HG02885 (cell line): ENCODE results near the gene C1orf56.

Experiments used
- ATAC-seq: cut with Tn5 transposase; IDR thresholded peaks from one replicate; pipeline ENCODE4 v1.9.1; 2021; ENCODE audit warnings: mild to moderate bottlenecking; ENCODE audit not compliant: unreplicated experiment, poor library complexity

Gene C1orf56

DNA sequence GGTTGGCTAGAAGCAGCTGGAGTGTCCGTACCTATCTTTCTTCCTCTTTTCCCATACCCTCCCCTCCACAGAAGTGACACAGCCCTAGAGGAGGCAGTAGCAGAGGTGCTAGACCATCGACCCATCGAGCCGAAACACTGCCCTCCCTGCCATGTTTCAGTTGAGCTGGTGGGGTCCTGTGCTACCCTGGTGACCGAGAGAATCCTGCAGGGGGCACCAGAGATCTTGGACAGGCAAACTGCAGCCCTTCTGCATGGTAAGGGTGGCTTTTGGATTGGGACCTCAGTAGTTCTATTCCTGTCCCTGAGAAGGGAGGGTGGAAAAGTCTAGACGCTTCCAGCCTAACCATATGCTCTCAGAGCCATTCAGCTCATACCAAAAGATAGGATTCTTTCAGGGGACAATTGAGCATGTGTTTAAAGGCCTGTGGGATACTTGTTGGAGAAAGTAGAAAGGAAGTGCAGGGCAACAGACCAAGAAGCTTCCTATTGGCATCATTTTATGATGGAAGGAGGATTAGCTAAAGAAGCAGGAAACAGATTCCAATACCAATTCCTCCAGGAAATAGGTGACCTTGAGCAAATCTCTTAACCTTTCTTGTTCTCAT lies 22.9 kb upstream of the C1orf56 start:
- ATAC-seq: no peak

DNA sequence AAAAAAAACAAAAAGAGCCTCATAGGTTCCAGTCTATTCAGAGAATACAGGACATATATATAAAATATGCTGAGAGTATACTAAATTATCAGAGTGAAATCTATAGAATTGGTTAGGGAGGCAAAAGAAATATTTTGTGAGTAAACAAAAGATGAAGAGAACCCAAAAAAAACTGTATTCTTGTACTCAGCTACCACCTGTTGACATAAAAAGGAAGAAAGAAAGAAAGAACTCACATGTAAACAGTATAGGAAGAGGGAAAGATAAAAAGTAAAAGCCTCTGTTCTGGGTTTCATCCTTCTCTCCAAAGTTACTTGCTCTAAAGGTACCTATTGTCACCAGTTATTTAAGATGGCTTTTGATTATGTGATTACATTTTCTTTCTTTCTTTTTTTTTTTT lies 21.1 kb upstream of the C1orf56 start:
- ATAC-seq: no peak

DNA sequence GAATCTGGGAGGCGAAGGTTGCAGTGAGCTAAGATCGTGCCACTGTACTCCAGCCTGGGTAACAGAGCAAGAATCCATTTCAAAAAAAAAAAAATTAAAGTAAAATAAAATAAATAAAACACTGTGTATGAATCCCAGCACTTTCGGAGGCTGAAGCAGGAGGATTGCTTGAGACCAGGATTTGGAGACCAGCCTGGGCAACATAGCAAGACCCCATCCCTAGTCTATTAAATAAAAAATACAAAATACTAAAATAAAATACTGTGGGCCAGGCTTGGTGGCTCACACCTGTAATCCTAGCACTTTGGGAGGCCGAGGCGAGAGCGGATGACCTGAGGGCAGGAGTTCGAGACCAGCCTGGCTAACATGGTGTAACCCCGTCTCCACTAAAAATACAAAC lies 15.4 kb upstream of the C1orf56 start:
- ATAC-seq: no peak

DNA sequence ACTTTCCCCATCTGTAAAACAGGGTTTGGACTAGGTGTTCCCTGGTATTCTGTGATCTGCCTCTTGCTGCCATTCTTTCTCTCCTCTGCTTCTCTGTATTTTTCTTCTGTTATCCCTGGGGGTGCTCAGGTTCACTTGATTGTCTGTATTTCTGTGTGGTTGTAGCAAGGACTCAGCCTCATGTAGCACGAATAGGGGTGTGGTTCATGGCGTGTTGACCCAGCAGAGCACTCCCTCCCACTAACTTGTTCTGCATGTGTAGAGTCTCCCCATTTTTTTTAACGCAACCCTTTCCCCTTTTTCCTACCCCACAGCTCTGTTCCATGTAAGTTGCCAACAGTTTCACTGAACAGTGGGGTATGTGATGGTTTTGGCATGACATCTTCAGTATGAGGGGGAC lies 12.4 kb upstream of the C1orf56 start:
- no peak for ATAC-seq

- ATAC-seq: no peak
Observed at GRCh38 chr1:151036356-151036755, 11.2 kb upstream of the C1orf56 start, which contains the start of gene BNIPL. TSS of gene BNIPL (plus strand) at chr1:151036586. CDS start at chr1:151036726, 140 bp downstream.

- no peak for ATAC-seq
Observed at GRCh38 chr1:151037032-151037431, 10.5 kb upstream of the C1orf56 start.

DNA sequence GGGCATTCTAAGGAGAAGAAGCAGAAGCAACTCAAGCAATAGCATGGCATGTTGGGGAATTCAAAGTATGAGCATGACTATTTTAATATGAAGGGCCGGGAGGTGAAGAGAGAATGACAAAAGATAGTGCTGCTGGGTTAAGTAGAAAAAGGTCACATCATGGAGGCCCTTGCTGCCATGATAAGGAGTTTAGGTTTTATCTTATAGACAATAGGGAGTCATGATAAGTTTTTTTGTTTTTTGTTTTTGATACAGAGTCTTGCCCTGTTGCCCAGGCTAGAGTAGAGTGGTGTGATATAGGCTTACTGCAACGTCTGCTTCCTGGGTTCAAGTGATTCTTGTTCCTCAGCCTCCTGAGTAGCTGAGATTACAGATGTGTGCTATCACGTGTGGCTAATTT lies 8.0 kb upstream of the C1orf56 start:
- no peak for ATAC-seq

DNA sequence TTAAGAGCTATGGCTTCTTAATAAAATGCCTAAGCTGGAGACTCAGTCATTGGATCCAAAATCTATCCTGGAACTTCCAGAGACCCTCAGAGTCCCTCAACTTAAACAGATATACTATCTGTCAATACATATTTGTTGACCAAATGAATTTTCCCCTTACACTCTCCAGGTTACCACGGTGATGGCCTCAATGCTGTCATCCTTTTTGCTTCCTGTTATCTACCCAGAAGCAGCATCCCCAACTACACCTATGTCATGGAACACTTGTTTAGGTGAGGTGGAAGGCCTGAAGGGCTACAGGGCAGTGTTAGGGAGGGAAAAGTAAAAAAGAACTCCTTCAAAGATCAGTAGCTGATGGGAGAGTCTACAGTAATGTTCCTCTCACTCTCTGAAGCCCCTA lies 4.4 kb upstream of the C1orf56 start:
- ATAC-seq: no peak

- ATAC-seq: peak; percentile 59
Observed at GRCh38 chr1:151047925-151048644, 534 bp downstream of the C1orf56 start.

DNA sequence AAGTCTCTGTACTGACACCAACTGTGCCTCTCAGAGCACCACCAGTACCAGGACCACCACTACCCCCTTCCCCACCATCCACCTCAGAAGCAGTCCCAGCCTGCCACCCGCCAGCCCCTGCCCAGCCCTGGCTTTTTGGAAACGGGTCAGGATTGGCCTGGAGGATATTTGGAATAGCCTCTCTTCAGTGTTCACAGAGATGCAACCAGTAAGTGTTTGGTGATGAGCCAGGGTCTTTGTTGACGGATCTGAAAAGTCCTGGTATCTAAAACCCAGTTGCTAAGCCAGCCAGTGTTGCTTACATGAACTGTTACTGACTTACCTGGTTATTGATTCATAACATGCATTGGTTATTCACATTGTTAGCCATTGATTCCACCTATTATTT lies 1.1 kb downstream of the C1orf56 start:
- ATAC-seq: no peak

DNA sequence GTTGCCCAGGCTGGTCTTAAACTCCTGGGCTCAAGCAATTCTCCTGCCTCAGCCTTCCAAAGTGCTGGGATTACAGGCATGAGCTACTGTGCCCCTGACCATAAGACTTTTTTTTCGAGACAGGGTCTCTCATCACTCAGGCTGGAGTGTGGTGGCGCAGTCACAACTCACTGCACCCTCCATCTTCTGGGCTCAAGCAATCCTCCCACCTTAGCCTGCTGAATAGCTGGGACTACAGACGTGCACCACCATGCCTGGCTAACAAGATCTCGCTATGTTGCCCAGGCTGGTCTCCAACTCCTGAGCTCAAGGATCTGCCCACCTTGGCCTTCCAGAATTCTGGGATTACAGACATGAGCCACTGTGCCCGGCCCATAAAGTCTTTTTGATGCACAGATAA lies 1.9 kb downstream of the C1orf56 start:
- ATAC-seq: no peak

DNA sequence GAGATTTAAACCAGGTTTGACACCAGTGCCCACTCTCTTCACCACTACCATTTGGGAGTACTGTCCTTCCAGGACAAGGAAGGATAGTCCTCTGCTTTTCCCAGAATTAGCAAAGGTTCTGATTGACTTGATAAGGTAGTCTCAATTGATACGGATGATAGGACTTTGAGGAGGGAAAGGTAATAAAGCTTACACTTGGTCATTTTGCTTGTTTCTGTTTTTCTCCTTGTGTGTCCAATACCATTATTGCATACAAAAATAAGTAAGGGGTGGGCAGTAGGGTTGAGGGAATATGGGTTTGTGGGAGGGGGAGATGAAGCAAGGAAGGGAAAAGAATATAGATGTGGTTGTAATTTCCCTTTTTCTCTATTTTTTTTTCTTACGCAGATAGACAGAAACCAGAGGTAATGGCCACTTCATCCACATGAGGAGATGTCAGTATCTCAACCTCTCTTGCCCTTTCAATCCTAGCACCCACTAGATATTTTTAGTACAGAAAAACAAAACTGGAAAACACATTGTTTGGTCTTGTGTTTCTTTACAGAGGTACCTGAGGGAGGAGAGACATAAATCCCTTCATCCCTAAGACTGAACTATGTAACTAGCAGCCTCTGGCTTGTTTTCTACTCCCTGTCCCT lies 2.6 kb downstream of the C1orf56 start:
- no peak for ATAC-seq

DNA sequence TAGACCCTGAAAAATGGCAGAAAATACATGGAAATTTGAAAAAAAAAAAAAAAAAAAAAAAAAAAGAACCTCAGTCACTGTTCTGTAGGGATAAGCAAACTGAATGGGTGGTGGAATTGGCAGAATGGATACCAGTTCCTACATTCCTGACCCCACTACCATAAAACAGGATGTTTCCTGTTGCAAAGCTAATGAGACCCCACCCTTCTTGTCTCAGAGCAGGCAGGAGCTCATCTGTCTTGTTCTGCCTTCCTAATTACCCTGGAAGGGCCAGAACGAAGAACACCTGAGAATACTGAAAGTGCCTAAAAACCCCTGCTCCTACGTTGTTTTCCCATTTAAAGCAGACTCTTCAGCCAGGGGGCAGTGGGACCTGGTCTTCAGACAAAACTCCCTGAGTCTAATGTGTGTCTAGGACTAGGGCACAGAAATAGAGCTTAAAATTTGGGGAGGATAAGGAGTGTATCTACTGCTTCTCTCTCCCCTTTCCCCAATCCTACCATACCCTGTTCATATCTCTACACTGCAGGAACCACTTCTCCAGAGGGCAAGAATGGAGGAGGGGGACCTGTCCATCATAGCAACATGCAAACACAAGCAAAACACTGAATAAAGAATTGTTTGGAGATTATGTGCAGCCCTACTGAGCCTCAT lies 3.9 kb downstream of the C1orf56 start:
- ATAC-seq: no peak

DNA sequence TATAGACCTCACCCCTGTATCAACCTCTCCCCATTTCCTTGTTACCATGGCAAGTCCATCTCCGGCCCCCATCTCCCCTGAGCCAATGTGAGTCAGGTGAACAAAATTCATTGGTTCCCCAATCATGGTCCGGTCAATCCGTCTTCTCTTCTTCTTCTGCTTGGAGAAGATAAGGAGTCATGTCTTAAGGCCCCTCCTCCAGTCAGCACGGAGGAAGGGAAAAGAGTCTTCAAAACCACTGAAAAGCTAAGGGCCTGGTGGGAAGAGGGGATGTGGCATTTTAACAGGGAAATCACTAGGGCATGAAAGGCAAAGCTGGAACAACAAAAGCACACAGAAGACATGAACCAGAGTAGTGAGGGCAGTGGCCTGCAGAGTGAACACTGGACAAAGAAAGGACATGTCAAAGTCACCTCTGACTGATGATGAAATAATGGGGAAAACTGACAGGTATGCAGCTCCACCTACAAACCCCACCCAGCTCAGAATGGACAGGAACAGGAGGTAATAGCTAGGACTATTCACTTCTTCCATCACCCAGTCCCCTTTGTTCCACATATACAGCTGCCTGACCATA lies 7.5 kb downstream of the C1orf56 start:
- no peak for ATAC-seq

- ATAC-seq: no peak
Observed at GRCh38 chr1:151055581-151055980, 8.0 kb downstream of the C1orf56 start.

GRCh38 chr1:151056149-151056548 lies 8.6 kb downstream of the C1orf56 start:
- no peak for ATAC-seq

DNA sequence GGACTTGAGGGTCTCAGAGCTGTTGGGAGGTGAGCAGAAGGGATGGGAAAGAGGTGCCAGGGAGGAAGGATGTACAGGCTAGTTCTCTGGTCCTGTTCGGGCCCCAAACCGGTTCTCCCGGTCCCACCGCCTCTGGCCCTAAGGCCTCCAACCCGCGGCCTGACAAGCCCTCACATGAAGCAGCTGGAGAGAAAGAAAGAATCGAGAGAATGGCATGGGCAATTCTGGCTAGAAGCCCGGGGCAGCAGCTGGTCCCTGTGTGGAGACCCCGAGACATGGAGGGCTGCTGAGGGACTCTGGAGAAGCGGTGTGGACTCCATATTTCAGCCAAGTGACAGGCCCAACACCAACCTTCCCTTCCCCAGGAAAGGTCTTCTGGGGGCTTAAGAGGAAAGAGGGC lies 11.1 kb downstream of the C1orf56 start:
- ATAC-seq: no peak

- peak; percentile 85 for ATAC-seq
Observed at GRCh38 chr1:151059109-151060006, 11.8 kb downstream of the C1orf56 start, which contains the start of gene CDC42SE1. TSS of gene CDC42SE1 (minus strand) at chr1:151059622. CDS start at chr1:151055730, 3,892 bp downstream.

- no peak for ATAC-seq
Observed at GRCh38 chr1:151060007-151060656, 12.6 kb downstream of the C1orf56 start, which contains the start of gene MLLT11. TSS of gene MLLT11 (plus strand) at chr1:151060397. CDS start at chr1:151067225, 6,828 bp downstream.
